A549 (cell line): Measurements from ENCODE around the gene ANO2. TPM values are rescaled to one million over a fixed set of nuclear protein-coding genes. Genes with fewer than 3 reads are reported as not detected.

ENCODE experiments used
- ATAC-seq, 2 experiments: fragments of 200-7000 bp in 1 of 2; fragments of >200 bp in 1 of 2; cut with Nextera tagmentation in 1 of 2; cut with Tn5 transposase in 1 of 2; 3 replicates each; pipeline versions ENCODE4 v1.8.0 to v1.9.1; 2018 to 2020; ENCODE audit warnings: mild to moderate bottlenecking in 1 of 2, moderate library complexity in 1 of 2
- CTCF ChIA-PET: fragments of 300-600 bp; sonication (Branson Sonifier 250); formaldehyde crosslinking; extraction: SDS; loops from one replicate; lab custom pipeline; 2021; ENCODE audit warnings: antibody characterized with exemption, inconsistent platforms; lab: Yijun Ruan, JAX
- POLR2A ChIA-PET: fragments of 350-600 bp; formaldehyde crosslinking; extraction: SDS; loops from one replicate; lab custom pipeline; 2021; ENCODE audit warnings: antibody characterized with exemption, inconsistent platforms; lab: Yijun Ruan, JAX
- DNase-seq, 2 experiments: peaks; one replicate each; pipeline versions ENCODE4 v3.0.0 to v3.0.0-alpha.2; 2011 to 2016; ENCODE audit warnings: low read depth in 1 of 2, low spot score in 1 of 2
- FAIRE-seq: peaks from 2 replicates; lab custom pipeline; 2011; peaks lifted over from hg19 to GRCh38; lab: Jason Lieb, UNC
- H3K27ac ChIP-seq, 2 experiments: fragments of >200 bp; sonication (Bioruptor Twin); formaldehyde crosslinking; 3 replicates each; pipeline ENCODE4 v1.5.1; 2016 to 2017
- H3K4me1 ChIP-seq: fragments of >200 bp; sonication (Bioruptor Twin); formaldehyde crosslinking; 3 replicates; pipeline ENCODE4 v1.6.1; 2016
- H3K4me2 ChIP-seq: fragments of >200 bp; sonication (Bioruptor Twin); formaldehyde crosslinking; 3 replicates; pipeline ENCODE4 v1.6.1; 2016
- H3K4me3 ChIP-seq: fragments of >200 bp; sonication (Bioruptor Twin); formaldehyde crosslinking; 3 replicates; pipeline ENCODE4 v1.5.1; 2016
- H3K9me3 ChIP-seq: fragments of >200 bp; sonication (Bioruptor Twin); formaldehyde crosslinking; 3 replicates; pipeline ENCODE4 v1.6.1; 2016
- BHLHE40 ChIP-seq: IDR thresholded peaks from 2 replicates; pipeline ENCODE4 v1.6.1; 2012; ENCODE audit warnings: low read depth, low read length, inconsistent platforms
- EHF ChIP-seq: fragments of 250-450 bp; sonication (Bioruptor Pico); IDR thresholded peaks from 2 replicates; pipeline ENCODE4 v1.5.0; 2020; ENCODE audit warnings: mild to moderate bottlenecking
- EHMT2 ChIP-seq: fragments of 200-600 bp; sonication (generic); IDR thresholded peaks from 2 replicates; pipeline ENCODE4 v1.6.1; 2016; ENCODE audit warnings: antibody characterized with exemption, low read depth, mild to moderate bottlenecking, moderate library complexity
- FOSL2 ChIP-seq, 2 experiments: fragments of 450-650 bp in 1 of 2; fragments of >200 bp in 1 of 2; sonication (Bioruptor Twin) in 1 of 2; formaldehyde crosslinking; IDR thresholded peaks; 2 replicates each; pipeline versions ENCODE4 v1.5.0 to v1.6.1; 2016 to 2020; ENCODE audit warnings: mild to moderate bottlenecking in 1 of 2, moderate library complexity in 1 of 2
- FOXS1 ChIP-seq: fragments of 250-450 bp; sonication (Bioruptor Pico); IDR thresholded peaks from 2 replicates; pipeline ENCODE4 v1.5.0; 2020; ENCODE audit warnings: mild to moderate bottlenecking, moderate library complexity
- GATA3 ChIP-seq: IDR thresholded peaks from 2 replicates; pipeline ENCODE4 v1.6.1; 2012; ENCODE audit warnings: borderline replicate concordance
- HOXB13 ChIP-seq: fragments of 250-450 bp; sonication (Bioruptor Pico); IDR thresholded peaks from 2 replicates; pipeline ENCODE4 v1.5.0; 2020; ENCODE audit warnings: low read depth, mild to moderate bottlenecking, moderate library complexity
- HOXB5 ChIP-seq: fragments of 250-450 bp; sonication (Bioruptor Pico); IDR thresholded peaks from 2 replicates; pipeline ENCODE4 v1.5.0; 2020; ENCODE audit warnings: mild to moderate bottlenecking, moderate library complexity
- JUN ChIP-seq, 2 experiments: fragments of >200 bp; sonication (Bioruptor Twin); formaldehyde crosslinking; IDR thresholded peaks; 2 replicates in 1 of 2; 3 replicates in 1 of 2; pipeline ENCODE4 v1.6.1; 2016 to 2017
- KDM1A ChIP-seq: fragments of 200-600 bp; sonication (generic); IDR thresholded peaks from 2 replicates; pipeline ENCODE4 v1.6.1; 2016; ENCODE audit warnings: low read depth, mild to moderate bottlenecking
- MYC ChIP-seq: IDR thresholded peaks from 2 replicates; pipeline ENCODE4 v1.6.1; 2012; ENCODE audit warnings: mild to moderate bottlenecking, inconsistent platforms, low read length, improper control_type of control experiment, borderline replicate concordance
- NFE2L2 ChIP-seq: fragments of 150-350 bp; conservative IDR thresholded peaks from 2 replicates; pipeline ENCODE4 v1.6.1; 2014; ENCODE audit warnings: low read length
- NR3C1 ChIP-seq: fragments of >200 bp; sonication (Bioruptor Twin); formaldehyde crosslinking; IDR thresholded peaks from 3 replicates; pipeline ENCODE4 v1.6.1; 2017
- PHF8 ChIP-seq: fragments of 200-600 bp; sonication (generic); IDR thresholded peaks from 2 replicates; pipeline ENCODE4 v1.6.1; 2016; ENCODE audit warnings: low read depth, mild to moderate bottlenecking, antibody characterized with exemption, moderate library complexity, borderline replicate concordance
- POLR2AphosphoS2 ChIP-seq: conservative IDR thresholded peaks from 2 replicates; pipeline ENCODE4 v1.6.1; 2012; ENCODE audit warnings: low read length, improper control_type of control experiment, inconsistent platforms
- RARB ChIP-seq: fragments of 250-450 bp; sonication (Bioruptor Pico); IDR thresholded peaks from 2 replicates; pipeline ENCODE4 v1.8.0; 2021; ENCODE audit warnings: mild to moderate bottlenecking, moderate library complexity
- RFX5 ChIP-seq: fragments of 450-650 bp; IDR thresholded peaks from 2 replicates; pipeline ENCODE4 v1.7.1; 2014; ENCODE audit warnings: antibody characterized with exemption, mild to moderate bottlenecking, moderate library complexity
- RNF2 ChIP-seq: fragments of 200-600 bp; sonication (generic); IDR thresholded peaks from 2 replicates; pipeline ENCODE4 v1.6.1; 2016; ENCODE audit warnings: low read depth, mild to moderate bottlenecking, antibody characterized with exemption, moderate library complexity, borderline replicate concordance
- SMC3 ChIP-seq: fragments of >200 bp; sonication (Bioruptor Twin); formaldehyde crosslinking; IDR thresholded peaks from 3 replicates; pipeline ENCODE4 v1.6.1; 2018; ENCODE audit warnings: inconsistent platforms
- SREBF2 ChIP-seq: fragments of 450-650 bp; IDR thresholded peaks from 2 replicates; pipeline ENCODE4 v1.6.1; 2014; ENCODE audit warnings: mild to moderate bottlenecking, moderate library complexity
- TFCP2L1 ChIP-seq: fragments of 250-450 bp; sonication (Bioruptor Pico); IDR thresholded peaks from 2 replicates; pipeline ENCODE4 v1.5.0; 2021; ENCODE audit warnings: mild to moderate bottlenecking
- TP53 ChIP-seq: fragments of 250-450 bp; sonication (Bioruptor Pico); IDR thresholded peaks from 2 replicates; pipeline ENCODE4 v1.5.0; 2021; ENCODE audit warnings: mild to moderate bottlenecking, moderate library complexity
- ZC3H11A ChIP-seq: fragments of 450-650 bp; IDR thresholded peaks from 2 replicates; pipeline ENCODE4 v1.6.1; 2014; ENCODE audit warnings: antibody characterized with exemption, mild to moderate bottlenecking
- WGBS: methylation state at CpG from one replicate; pipeline ENCODE4 v1.1.6; 2017; ENCODE audit errors: missing lambda C conversion rate; 5-methylcytosine and 5-hydroxymethylcytosine counted together
- polyA plus RNA-seq, 4 experiments: library from polyadenylated mRNA; depleted of rRNA in 3 of 4; stranded (reverse); fragments of >200 nt; fragmentation: RNase III in 1 of 4; extraction: RNeasy Plus Mini Kit Qiagen cat#74134 plus additional on column Dnase treatment in 1 of 4; gene quantifications; 2 replicates in 3 of 4; 3 replicates in 1 of 4; pipeline ENCODE4 v1.2.3, GENCODE V29; 2011 to 2017
- TF ChIP-seq, protein P1 (sequence below): fragments of >200 bp; sonication (Bioruptor Twin); formaldehyde crosslinking; IDR thresholded peaks from 3 replicates; pipeline ENCODE4 v1.5.1; 2016
- TF ChIP-seq, protein P2 (sequence below): fragments of >200 bp; sonication (Bioruptor Twin); formaldehyde crosslinking; IDR thresholded peaks from 2 replicates; pipeline ENCODE4 v1.6.1; 2016
- TF ChIP-seq, protein P3 (sequence below): fragments of 250-450 bp; sonication (Bioruptor Pico); IDR thresholded peaks from 2 replicates; pipeline ENCODE4 v1.5.0; 2021; ENCODE audit warnings: mild to moderate bottlenecking, moderate library complexity, borderline replicate concordance
- TF ChIP-seq, protein P4 (sequence below): fragments of 150-350 bp; IDR thresholded peaks from 2 replicates; pipeline ENCODE4 v1.6.1; 2014; ENCODE audit warnings: low read depth, mild to moderate bottlenecking, low read length
- TF ChIP-seq, protein P5 (sequence below): fragments of 450-650 bp; IDR thresholded peaks from 2 replicates; pipeline ENCODE4 v1.6.1; 2014; ENCODE audit warnings: antibody characterized with exemption
- TF ChIP-seq, protein P6 (sequence below): IDR thresholded peaks from 2 replicates; pipeline ENCODE4 v1.6.1; 2012

Gene ANO2
- polyA plus RNA-seq, 2 of the 4 experiments (the other 2 are of a cell fraction) = not detected

DNA sequence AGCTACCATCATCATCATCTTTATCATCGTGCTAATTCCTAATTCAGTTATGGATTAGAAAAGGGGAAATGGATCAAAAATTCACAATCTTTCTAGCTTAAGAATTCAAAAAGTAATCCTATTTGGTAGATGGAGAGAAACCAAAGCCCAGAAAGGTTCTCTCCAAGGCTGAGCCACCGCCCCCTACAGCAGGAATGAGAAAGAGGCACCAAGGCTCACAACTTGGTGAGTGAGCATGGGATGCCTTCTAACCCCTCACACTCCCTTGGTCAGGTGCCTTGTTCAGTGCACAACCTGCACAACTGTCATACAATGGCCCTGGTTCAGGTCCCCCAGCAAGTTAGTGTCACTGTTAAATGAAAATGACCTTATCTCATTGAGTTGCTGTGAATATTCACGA, 171.5 kb downstream of the ANO2 start:
- FAIRE-seq (no peak), ATAC-seq (no peak)
- no peak overlapping the region for H3K27ac ChIP-seq

DNA sequence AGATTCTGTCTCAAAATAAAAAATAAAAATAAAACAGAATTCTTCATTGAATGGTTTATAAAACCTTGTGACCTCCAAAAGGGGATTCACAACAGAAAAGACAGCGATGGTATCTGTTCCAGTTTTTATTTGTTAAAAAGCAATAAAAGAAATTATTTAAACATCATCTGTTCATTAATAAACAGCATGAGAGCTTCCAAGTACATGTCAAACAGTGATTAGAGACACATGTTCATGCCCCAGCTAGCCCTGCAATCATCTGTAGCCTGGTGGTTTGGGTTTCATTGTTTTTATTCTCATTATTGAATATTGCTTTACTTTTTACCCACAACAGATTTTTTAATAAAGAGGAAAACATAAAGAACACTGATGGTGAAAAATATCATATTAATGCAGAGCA, 173.3 kb downstream of the ANO2 start:
- no peaks in the 10 kb centered on the region for H3K4me1 ChIP-seq
- 3% methylated on average over 1 of the region's 1 CpG for WGBS
- TF ChIP-seq, protein P1, sequence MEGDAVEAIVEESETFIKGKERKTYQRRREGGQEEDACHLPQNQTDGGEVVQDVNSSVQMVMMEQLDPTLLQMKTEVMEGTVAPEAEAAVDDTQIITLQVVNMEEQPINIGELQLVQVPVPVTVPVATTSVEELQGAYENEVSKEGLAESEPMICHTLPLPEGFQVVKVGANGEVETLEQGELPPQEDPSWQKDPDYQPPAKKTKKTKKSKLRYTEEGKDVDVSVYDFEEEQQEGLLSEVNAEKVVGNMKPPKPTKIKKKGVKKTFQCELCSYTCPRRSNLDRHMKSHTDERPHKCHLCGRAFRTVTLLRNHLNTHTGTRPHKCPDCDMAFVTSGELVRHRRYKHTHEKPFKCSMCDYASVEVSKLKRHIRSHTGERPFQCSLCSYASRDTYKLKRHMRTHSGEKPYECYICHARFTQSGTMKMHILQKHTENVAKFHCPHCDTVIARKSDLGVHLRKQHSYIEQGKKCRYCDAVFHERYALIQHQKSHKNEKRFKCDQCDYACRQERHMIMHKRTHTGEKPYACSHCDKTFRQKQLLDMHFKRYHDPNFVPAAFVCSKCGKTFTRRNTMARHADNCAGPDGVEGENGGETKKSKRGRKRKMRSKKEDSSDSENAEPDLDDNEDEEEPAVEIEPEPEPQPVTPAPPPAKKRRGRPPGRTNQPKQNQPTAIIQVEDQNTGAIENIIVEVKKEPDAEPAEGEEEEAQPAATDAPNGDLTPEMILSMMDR = no peak
- TF ChIP-seq, protein P2, sequence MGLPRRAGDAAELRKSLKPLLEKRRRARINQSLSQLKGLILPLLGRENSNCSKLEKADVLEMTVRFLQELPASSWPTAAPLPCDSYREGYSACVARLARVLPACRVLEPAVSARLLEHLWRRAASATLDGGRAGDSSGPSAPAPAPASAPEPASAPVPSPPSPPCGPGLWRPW = no peak
- TF ChIP-seq NR3C1 (no peak), ZC3H11A (no peak), GATA3 (no peak), MYC (no peak), PHF8 (no peak), BHLHE40 (no peak), HOXB5 (no peak)
- TF ChIP-seq, protein P3, sequence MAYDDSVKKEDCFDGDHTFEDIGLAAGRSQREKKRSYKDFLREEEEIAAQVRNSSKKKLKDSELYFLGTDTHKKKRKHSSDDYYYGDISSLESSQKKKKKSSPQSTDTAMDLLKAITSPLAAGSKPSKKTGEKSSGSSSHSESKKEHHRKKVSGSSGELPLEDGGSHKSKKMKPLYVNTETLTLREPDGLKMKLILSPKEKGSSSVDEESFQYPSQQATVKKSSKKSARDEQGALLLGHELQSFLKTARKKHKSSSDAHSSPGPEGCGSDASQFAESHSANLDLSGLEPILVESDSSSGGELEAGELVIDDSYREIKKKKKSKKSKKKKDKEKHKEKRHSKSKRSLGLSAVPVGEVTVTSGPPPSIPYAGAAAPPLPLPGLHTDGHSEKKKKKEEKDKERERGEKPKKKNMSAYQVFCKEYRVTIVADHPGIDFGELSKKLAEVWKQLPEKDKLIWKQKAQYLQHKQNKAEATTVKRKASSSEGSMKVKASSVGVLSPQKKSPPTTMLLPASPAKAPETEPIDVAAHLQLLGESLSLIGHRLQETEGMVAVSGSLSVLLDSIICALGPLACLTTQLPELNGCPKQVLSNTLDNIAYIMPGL (CRISPR knock-in tag) = no peak
- TF ChIP-seq, protein P4, sequence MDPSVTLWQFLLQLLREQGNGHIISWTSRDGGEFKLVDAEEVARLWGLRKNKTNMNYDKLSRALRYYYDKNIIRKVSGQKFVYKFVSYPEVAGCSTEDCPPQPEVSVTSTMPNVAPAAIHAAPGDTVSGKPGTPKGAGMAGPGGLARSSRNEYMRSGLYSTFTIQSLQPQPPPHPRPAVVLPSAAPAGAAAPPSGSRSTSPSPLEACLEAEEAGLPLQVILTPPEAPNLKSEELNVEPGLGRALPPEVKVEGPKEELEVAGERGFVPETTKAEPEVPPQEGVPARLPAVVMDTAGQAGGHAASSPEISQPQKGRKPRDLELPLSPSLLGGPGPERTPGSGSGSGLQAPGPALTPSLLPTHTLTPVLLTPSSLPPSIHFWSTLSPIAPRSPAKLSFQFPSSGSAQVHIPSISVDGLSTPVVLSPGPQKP = no peak
- TF ChIP-seq, protein P5, sequence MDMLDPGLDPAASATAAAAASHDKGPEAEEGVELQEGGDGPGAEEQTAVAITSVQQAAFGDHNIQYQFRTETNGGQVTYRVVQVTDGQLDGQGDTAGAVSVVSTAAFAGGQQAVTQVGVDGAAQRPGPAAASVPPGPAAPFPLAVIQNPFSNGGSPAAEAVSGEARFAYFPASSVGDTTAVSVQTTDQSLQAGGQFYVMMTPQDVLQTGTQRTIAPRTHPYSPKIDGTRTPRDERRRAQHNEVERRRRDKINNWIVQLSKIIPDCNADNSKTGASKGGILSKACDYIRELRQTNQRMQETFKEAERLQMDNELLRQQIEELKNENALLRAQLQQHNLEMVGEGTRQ = no peak
- TF ChIP-seq, protein P6, sequence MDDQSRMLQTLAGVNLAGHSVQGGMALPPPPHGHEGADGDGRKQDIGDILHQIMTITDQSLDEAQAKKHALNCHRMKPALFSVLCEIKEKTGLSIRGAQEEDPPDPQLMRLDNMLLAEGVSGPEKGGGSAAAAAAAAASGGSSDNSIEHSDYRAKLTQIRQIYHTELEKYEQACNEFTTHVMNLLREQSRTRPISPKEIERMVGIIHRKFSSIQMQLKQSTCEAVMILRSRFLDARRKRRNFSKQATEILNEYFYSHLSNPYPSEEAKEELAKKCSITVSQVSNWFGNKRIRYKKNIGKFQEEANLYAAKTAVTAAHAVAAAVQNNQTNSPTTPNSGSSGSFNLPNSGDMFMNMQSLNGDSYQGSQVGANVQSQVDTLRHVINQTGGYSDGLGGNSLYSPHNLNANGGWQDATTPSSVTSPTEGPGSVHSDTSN = no peak
- TF ChIP-seq, all 56 proteins: peak for 0
- FAIRE-seq (no peak), DNase-seq (no peak), ATAC-seq (no peak)
- Histone ChIP-seq H3K9me3 (no peaks in the 10 kb centered on the region), H3K27ac (no peak overlapping the region), H3K4me3 (no peak overlapping the region), H3K4me2 (no peak overlapping the region)
- POLR2A ChIA-PET = no interaction called here
- CTCF ChIA-PET = interaction anchor here (2.0 kb wide), 1 partner anchor 27 kb away, joined by 7 read pairs; no protein-coding TSS in a partner anchor

More for the DNA sequence above, 171.5 kb downstream of the ANO2 start:
- no peaks in the 10 kb centered on the region for H3K4me1 ChIP-seq
- H3K4me2 ChIP-seq = no peak overlapping the region
- no peaks in the 10 kb centered on the region for H3K9me3 ChIP-seq
- 1% methylated on average over 3 of the region's 3 CpGs for WGBS
- DNase-seq = no peak
- TF ChIP-seq KDM1A = no peak
- TF ChIP-seq JUN (IDR thresholded peaks at IDR 0.05) = no peak
- no peak for TF ChIP-seq TP53 (CRISPR knock-in tag)
- TF ChIP-seq EHF (CRISPR knock-in tag) = no peak
- TF ChIP-seq, protein P5 = no peak
- TF ChIP-seq, protein P3 (CRISPR knock-in tag) = no peak
- TF ChIP-seq RFX5 = no peak
- TF ChIP-seq SREBF2 = no peak
- TF ChIP-seq RNF2 = no peak
- TF ChIP-seq HOXB13 (CRISPR knock-in tag) = no peak
- no peak for TF ChIP-seq NFE2L2
- TF ChIP-seq FOXS1 (CRISPR knock-in tag) = no peak
- no peak for TF ChIP-seq FOSL2 (IDR thresholded peaks at IDR 0.05)
- no peak for TF ChIP-seq FOSL2 (CRISPR knock-in tag; IDR thresholded peaks at IDR 0.05)
- TF ChIP-seq RARB (CRISPR knock-in tag) = no peak
- no peak for TF ChIP-seq EHMT2
- TF ChIP-seq POLR2AphosphoS2 = no peak
- TF ChIP-seq SMC3 = no peak
- no peak for TF ChIP-seq TFCP2L1 (CRISPR knock-in tag)
- POLR2A ChIA-PET = no interaction called here
- no peak overlapping the region for H3K4me3 ChIP-seq
- CTCF ChIA-PET = interaction anchor here (0.5 kb wide), 1 partner anchor 12 kb away, joined by 3 read pairs; no protein-coding TSS in a partner anchor
